H9 (cell line): Measurements from ENCODE around the gene KLHL5. TPM values are rescaled to one million over a fixed set of nuclear protein-coding genes. Genes with fewer than 3 reads are reported as not detected.

ENCODE experiments used
- DNase-seq: peaks from one replicate; pipeline ENCODE4 v3.0.0-alpha.2; 2017
- H2AFZ ChIP-seq: one replicate; pipeline ENCODE4 v1.6.1; 2013; ENCODE audit warnings: mild to moderate bottlenecking, low read length, control low read depth, moderate library complexity
- H2AK5ac ChIP-seq: 2 replicates; pipeline ENCODE4 v1.6.1; 2013; ENCODE audit warnings: low read length, control low read depth, mixed read lengths; ENCODE audit not compliant: insufficient read length
- H2BK120ac ChIP-seq: one replicate; pipeline ENCODE4 v1.6.1; 2013; ENCODE audit warnings: low read depth, mild to moderate bottlenecking, low read length, control low read depth, inconsistent platforms; ENCODE audit not compliant: poor library complexity, severe bottlenecking
- H2BK12ac ChIP-seq: 2 replicates; pipeline ENCODE4 v1.6.1; 2013; ENCODE audit warnings: low read length, control low read depth, mixed read lengths, low read depth; ENCODE audit not compliant: insufficient read length
- H2BK15ac ChIP-seq: 2 replicates; pipeline ENCODE4 v1.6.1; 2013; ENCODE audit warnings: low read depth, low read length, control low read depth
- H2BK20ac ChIP-seq: one replicate; pipeline ENCODE4 v1.6.1; 2013; ENCODE audit warnings: low read depth, mild to moderate bottlenecking, low read length, control low read depth, inconsistent platforms; ENCODE audit not compliant: poor library complexity, severe bottlenecking
- H2BK5ac ChIP-seq: 2 replicates; pipeline ENCODE4 v1.6.1; 2013; ENCODE audit warnings: low read length, control low read depth, mixed read lengths; ENCODE audit not compliant: insufficient read length
- H3K14ac ChIP-seq: 2 replicates; pipeline ENCODE4 v1.6.1; 2013; ENCODE audit warnings: low read length, control low read depth; ENCODE audit not compliant: insufficient read depth
- H3K18ac ChIP-seq: 2 replicates; pipeline ENCODE4 v1.6.1; 2013; ENCODE audit warnings: low read depth, mild to moderate bottlenecking, mixed read lengths, low read length, control low read depth; ENCODE audit not compliant: insufficient read length
- H3K23ac ChIP-seq: 2 replicates; pipeline ENCODE4 v1.6.1; 2013; ENCODE audit warnings: low read length, control low read depth, mixed read lengths, low read depth; ENCODE audit not compliant: insufficient read length
- H3K23me2 ChIP-seq: 2 replicates; pipeline ENCODE4 v1.6.1; 2013; ENCODE audit warnings: low read depth, mild to moderate bottlenecking, mixed read lengths, low read length, control low read depth; ENCODE audit not compliant: insufficient read length, poor library complexity, severe bottlenecking
- H3K27ac ChIP-seq: 2 replicates; pipeline ENCODE4 v1.5.1; 2013; ENCODE audit warnings: low read length, control low read depth, mixed read lengths, low read depth; ENCODE audit not compliant: insufficient read length
- H3K27me3 ChIP-seq: 2 replicates; pipeline ENCODE4 v1.6.1; 2013; ENCODE audit warnings: low read length, control low read depth, inconsistent platforms; ENCODE audit not compliant: insufficient read depth
- H3K4ac ChIP-seq: 2 replicates; pipeline ENCODE4 v1.6.1; 2013; ENCODE audit warnings: low read depth, mild to moderate bottlenecking, control low read depth, inconsistent platforms, low read length, moderate library complexity
- H3K4me1 ChIP-seq: 2 replicates; pipeline ENCODE4 v1.6.1; 2013; ENCODE audit warnings: low read length, control low read depth, inconsistent platforms; ENCODE audit not compliant: insufficient read depth
- H3K4me2 ChIP-seq: 2 replicates; pipeline ENCODE4 v1.6.1; 2013; ENCODE audit warnings: low read length, control low read depth, mixed read lengths; ENCODE audit not compliant: insufficient read length, insufficient read depth
- H3K56ac ChIP-seq: 2 replicates; pipeline ENCODE4 v1.6.1; 2013; ENCODE audit warnings: low read depth, mild to moderate bottlenecking, mixed read lengths, low read length, control low read depth; ENCODE audit not compliant: insufficient read length
- H3K79me1 ChIP-seq: 2 replicates; pipeline ENCODE4 v1.6.1; 2013; ENCODE audit warnings: low read depth, mild to moderate bottlenecking, moderate library complexity, low read length, control low read depth, inconsistent platforms; ENCODE audit not compliant: insufficient read depth, poor library complexity, severe bottlenecking
- H3K79me2 ChIP-seq: 2 replicates; pipeline ENCODE4 v1.6.1; 2013; ENCODE audit warnings: low read length, control low read depth, inconsistent platforms; ENCODE audit not compliant: insufficient read depth
- H3K9ac ChIP-seq: 2 replicates; pipeline ENCODE4 v1.6.1; 2013; ENCODE audit warnings: low read length, control low read depth, mixed read lengths; ENCODE audit not compliant: insufficient read length; ENCODE audit errors: extremely low read depth
- H3K9me3 ChIP-seq: one replicate; pipeline ENCODE4 v1.6.1; 2013; ENCODE audit warnings: low read depth, low read length, inconsistent platforms; ENCODE audit not compliant: control insufficient read depth
- H3T11ph ChIP-seq: one replicate; pipeline ENCODE4 v1.6.1; 2013; ENCODE audit warnings: mild to moderate bottlenecking, low read length, control low read depth, inconsistent platforms
- H4K20me1 ChIP-seq: one replicate; pipeline ENCODE4 v1.6.1; 2013; ENCODE audit not compliant: control insufficient read depth, insufficient read length, insufficient read depth
- H4K5ac ChIP-seq: 2 replicates; pipeline ENCODE4 v1.6.1; 2013; ENCODE audit warnings: low read depth, mild to moderate bottlenecking, mixed read lengths, low read length, control low read depth; ENCODE audit not compliant: insufficient read length
- H4K8ac ChIP-seq: replicated peaks from 2 replicates; pipeline ENCODE4 v1.6.1; 2013; ENCODE audit warnings: low read length, control low read depth, mixed read lengths, low read depth; ENCODE audit not compliant: insufficient read length
- H4K91ac ChIP-seq: 2 replicates; pipeline ENCODE4 v1.6.1; 2013; ENCODE audit warnings: low read depth, mild to moderate bottlenecking, moderate library complexity, mixed read lengths, low read length, control low read depth; ENCODE audit not compliant: insufficient read length
- H3K27ac Mint-ChIP-seq, 3 experiments: 2 replicates in 2 of 3; 3 replicates in 1 of 3; pipeline ENCODE4 v1.8.0; 2020 to 2021; ENCODE audit warnings: mixed read lengths in 3 of 3, mild to moderate bottlenecking in 1 of 3, moderate library complexity in 1 of 3
- H3K27me3 Mint-ChIP-seq: 2 replicates; pipeline ENCODE4 v1.8.0; 2021; ENCODE audit warnings: low read depth, mild to moderate bottlenecking, moderate library complexity, mixed read lengths
- H3K36me3 Mint-ChIP-seq, 3 experiments: 2 replicates in 2 of 3; 3 replicates in 1 of 3; pipeline ENCODE4 v1.8.0; 2020 to 2021; ENCODE audit warnings: low read depth in 3 of 3, mixed read lengths in 3 of 3; ENCODE audit not compliant: insufficient read depth in 1 of 3
- H3K4me1 Mint-ChIP-seq, 2 experiments: 2 replicates each; pipeline ENCODE4 v1.8.0; 2020; ENCODE audit warnings: mixed read lengths in 2 of 2
- H3K4me3 Mint-ChIP-seq, 2 experiments: 2 replicates in 1 of 2; 3 replicates in 1 of 2; pipeline ENCODE4 v1.8.0; 2020 to 2021; ENCODE audit warnings: mild to moderate bottlenecking in 2 of 2, mixed read lengths in 2 of 2, moderate library complexity in 1 of 2
- H3K9me3 Mint-ChIP-seq, 2 experiments: 2 replicates in 1 of 2; 3 replicates in 1 of 2; pipeline ENCODE4 v1.8.0; 2020; ENCODE audit warnings: mild to moderate bottlenecking in 2 of 2, mixed read lengths in 2 of 2, moderate library complexity in 1 of 2
- total RNA-seq: library from RNA; stranded (reverse); gene quantifications from 2 replicates; pipeline ENCODE4 v1.2.1, GENCODE V29; 2021
- TF ChIP-seq, protein P1 (sequence below): fragments of 200-600 bp; sonication (generic); conservative IDR thresholded peaks from 3 replicates; pipeline ENCODE4 v1.8.0; 2021; ENCODE audit warnings: antibody characterized with exemption, mild to moderate bottlenecking

KLHL5 gene
- total RNA-seq, 1 experiment from 2014 or later: 16.8 TPM

DNA sequence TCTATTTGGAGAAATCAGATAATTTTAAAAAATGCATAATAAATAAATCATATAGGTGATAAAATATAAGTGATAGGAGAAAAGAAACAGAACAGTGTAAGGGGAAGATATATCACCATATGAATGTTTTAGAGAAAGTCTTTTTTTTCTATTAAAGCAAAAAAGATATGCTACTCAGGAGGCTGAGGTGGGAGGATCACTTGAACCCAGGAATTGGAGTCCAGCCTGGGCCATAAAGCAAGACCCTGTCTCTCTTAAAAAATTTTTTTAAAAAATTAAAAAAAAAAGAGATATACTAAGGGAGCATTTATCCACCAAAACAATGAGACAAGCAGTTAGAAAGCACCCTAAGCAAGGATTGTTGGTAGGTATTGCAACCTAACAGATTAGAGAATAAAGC is 35.9 kb upstream of the KLHL5 start:
- no peak overlapping the region for H3K23ac ChIP-seq
- H3K79me2 ChIP-seq: no peaks in the 10 kb centered on the region
- no peak overlapping the region for H2BK20ac ChIP-seq
- no peaks in the 10 kb centered on the region for H3K4me1 ChIP-seq
- H4K5ac ChIP-seq: no peak overlapping the region
- Mint-ChIP-seq H3K9me3 (peaks cover 0 to 2% of the 10 kb centered on the region in 2 experiments; a peak in 2 of 5 replicates), H3K36me3 (no peaks in the 10 kb centered on the region), H3K27ac (no peak overlapping the region), H3K4me3 (no peak overlapping the region), H3K27me3 (no peaks in the 10 kb centered on the region), H3K4me1 (no peaks in the 10 kb centered on the region)
- no peak overlapping the region for H2BK12ac ChIP-seq
- no peaks in the 10 kb centered on the region for H3K79me1 ChIP-seq
- no peak overlapping the region for H2AFZ ChIP-seq
- no peaks in the 10 kb centered on the region for H3K27me3 ChIP-seq
- H3K14ac ChIP-seq: no peak overlapping the region
- DNase-seq: no peak
- H2AK5ac ChIP-seq: no peak overlapping the region
- no peak overlapping the region for H4K91ac ChIP-seq
- H3K23me2 ChIP-seq: no peaks in the 10 kb centered on the region
- TF ChIP-seq, protein P1, sequence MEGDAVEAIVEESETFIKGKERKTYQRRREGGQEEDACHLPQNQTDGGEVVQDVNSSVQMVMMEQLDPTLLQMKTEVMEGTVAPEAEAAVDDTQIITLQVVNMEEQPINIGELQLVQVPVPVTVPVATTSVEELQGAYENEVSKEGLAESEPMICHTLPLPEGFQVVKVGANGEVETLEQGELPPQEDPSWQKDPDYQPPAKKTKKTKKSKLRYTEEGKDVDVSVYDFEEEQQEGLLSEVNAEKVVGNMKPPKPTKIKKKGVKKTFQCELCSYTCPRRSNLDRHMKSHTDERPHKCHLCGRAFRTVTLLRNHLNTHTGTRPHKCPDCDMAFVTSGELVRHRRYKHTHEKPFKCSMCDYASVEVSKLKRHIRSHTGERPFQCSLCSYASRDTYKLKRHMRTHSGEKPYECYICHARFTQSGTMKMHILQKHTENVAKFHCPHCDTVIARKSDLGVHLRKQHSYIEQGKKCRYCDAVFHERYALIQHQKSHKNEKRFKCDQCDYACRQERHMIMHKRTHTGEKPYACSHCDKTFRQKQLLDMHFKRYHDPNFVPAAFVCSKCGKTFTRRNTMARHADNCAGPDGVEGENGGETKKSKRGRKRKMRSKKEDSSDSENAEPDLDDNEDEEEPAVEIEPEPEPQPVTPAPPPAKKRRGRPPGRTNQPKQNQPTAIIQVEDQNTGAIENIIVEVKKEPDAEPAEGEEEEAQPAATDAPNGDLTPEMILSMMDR: no peak
- no peak overlapping the region for H3T11ph ChIP-seq
- no peak overlapping the region for H3K27ac ChIP-seq
- no peak overlapping the region for H3K9ac ChIP-seq
- H2BK15ac ChIP-seq: no peak overlapping the region
- H3K4ac ChIP-seq: no peak overlapping the region
- no peak overlapping the region for H4K8ac ChIP-seq
- H3K18ac ChIP-seq: no peak overlapping the region
- H2BK5ac ChIP-seq: no peak overlapping the region
- H3K56ac ChIP-seq: no peak overlapping the region
- no peaks in the 10 kb centered on the region for H4K20me1 ChIP-seq
- no peaks in the 10 kb centered on the region for H3K9me3 ChIP-seq
- H3K4me2 ChIP-seq: no peak overlapping the region
- H2BK120ac ChIP-seq: no peak overlapping the region
